ENCODE results near the gene PRPH.
A peak's percentile ranks its signal among the peaks of the same experiment; 100 is the strongest.

The PRPH gene

GRCh38 chr12:49322708-49323523, 28.0 kb downstream of the PRPH start, which contains the start of gene TROAP:
TSS of gene TROAP (plus strand) at chr12:49323255. CDS start at chr12:49323609, 354 bp downstream.
- peak; percentile 97 to 99 for DNase-seq
- intact Hi-C loops (cut with DNase I; ENCODE audit: low total_unique reads): no loop called here
- Histone ChIP-seq H3K27ac (peak within 1 kb of the TSS in 1 of 2 donors; percentile 63), H3K4me1 (peaks cover 0 to 15% (median 10%) of the 10 kb centered on the region in 4 donors), H3K27me3 (no peaks in the 10 kb centered on the region), H3K9me3 (no peaks in the 10 kb centered on the region), H3K4me3 (peak within 1 kb of the TSS; percentile 63 to 66), H3K36me3 (no peaks in the 10 kb centered on the region)
- TF ChIP-seq, protein P1, sequence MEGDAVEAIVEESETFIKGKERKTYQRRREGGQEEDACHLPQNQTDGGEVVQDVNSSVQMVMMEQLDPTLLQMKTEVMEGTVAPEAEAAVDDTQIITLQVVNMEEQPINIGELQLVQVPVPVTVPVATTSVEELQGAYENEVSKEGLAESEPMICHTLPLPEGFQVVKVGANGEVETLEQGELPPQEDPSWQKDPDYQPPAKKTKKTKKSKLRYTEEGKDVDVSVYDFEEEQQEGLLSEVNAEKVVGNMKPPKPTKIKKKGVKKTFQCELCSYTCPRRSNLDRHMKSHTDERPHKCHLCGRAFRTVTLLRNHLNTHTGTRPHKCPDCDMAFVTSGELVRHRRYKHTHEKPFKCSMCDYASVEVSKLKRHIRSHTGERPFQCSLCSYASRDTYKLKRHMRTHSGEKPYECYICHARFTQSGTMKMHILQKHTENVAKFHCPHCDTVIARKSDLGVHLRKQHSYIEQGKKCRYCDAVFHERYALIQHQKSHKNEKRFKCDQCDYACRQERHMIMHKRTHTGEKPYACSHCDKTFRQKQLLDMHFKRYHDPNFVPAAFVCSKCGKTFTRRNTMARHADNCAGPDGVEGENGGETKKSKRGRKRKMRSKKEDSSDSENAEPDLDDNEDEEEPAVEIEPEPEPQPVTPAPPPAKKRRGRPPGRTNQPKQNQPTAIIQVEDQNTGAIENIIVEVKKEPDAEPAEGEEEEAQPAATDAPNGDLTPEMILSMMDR (IDR thresholded peaks at IDR 0.05): peak in 1 of 2 experiments; percentile 16

GRCh38 chr12:49323524-49324097, 28.7 kb downstream of the PRPH start:
- no peak for DNase-seq

GRCh38 chr12:49325606-49326005, 30.7 kb downstream of the PRPH start:
- no peak for DNase-seq
- Histone ChIP-seq H3K9me3 (no peaks in the 10 kb centered on the region), H3K4me3 (no peak overlapping the region), H3K36me3 (no peaks in the 10 kb centered on the region), H3K27ac (no peak overlapping the region), H3K4me1 (peaks cover 0 to 15% (median 10%) of the 10 kb centered on the region in 4 donors), H3K27me3 (peaks cover 0 to 6% of the 10 kb centered on the region in 2 donors)
- intact Hi-C loops (cut with DNase I; ENCODE audit: low total_unique reads): no loop called here
- TF ChIP-seq, protein P1 (IDR thresholded peaks at IDR 0.05): no peak

More at GRCh38 chr12:49323524-49324097, 28.7 kb downstream of the PRPH start:
- no peaks in the 10 kb centered on the region for H3K9me3 ChIP-seq
- TF ChIP-seq, protein P1 (IDR thresholded peaks at IDR 0.05): no peak
- H3K4me3 ChIP-seq: peak overlapping the region; percentile 63 to 66
- no peaks in the 10 kb centered on the region for H3K36me3 ChIP-seq
- intact Hi-C loops (cut with DNase I; ENCODE audit: low total_unique reads): no loop called here
- H3K27ac ChIP-seq: no peak overlapping the region
- H3K27me3 ChIP-seq: no peaks in the 10 kb centered on the region
- peaks cover 0 to 15% (median 10%) of the 10 kb centered on the region in 4 donors for H3K4me1 ChIP-seq

DNA sequence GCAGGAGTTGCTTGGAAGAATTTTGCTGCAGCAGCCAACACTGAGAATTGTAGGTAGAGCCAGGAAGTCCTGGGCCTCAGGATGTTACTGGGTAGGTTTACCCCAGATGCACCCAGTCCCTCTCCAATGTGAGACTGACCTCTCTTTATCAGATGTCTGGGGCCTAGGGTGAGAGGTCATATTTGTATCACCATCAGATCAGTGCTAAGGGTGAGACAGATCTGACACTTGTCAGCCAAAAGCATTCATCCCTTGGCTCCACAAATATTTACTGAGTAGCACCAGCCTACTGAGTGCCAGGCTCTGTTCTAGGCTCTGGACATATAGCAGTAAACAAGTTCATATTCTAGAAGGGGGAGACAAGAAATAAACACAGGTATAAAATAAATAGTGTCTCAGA, 32.4 kb downstream of the PRPH start:
- Histone ChIP-seq H3K9me3 (no peaks in the 10 kb centered on the region), H3K36me3 (no peaks in the 10 kb centered on the region), H3K4me1 (peaks cover 0 to 21% (median 10%) of the 10 kb centered on the region in 4 donors), H3K27me3 (peaks cover 0 to 15% of the 10 kb centered on the region in 2 donors), H3K27ac (no peak overlapping the region), H3K4me3 (no peak overlapping the region)
- intact Hi-C loops (cut with DNase I; ENCODE audit: low total_unique reads): no loop called here
- TF ChIP-seq, protein P1 (IDR thresholded peaks at IDR 0.05): no peak
- DNase-seq: no peak

GRCh38 chr12:49327887-49328286, 32.9 kb downstream of the PRPH start:
- Histone ChIP-seq H3K27me3 (peaks cover 0 to 20% of the 10 kb centered on the region in 2 donors), H3K4me1 (peaks cover 0 to 21% (median 10%) of the 10 kb centered on the region in 4 donors), H3K36me3 (no peaks in the 10 kb centered on the region), H3K4me3 (no peak overlapping the region), H3K9me3 (no peaks in the 10 kb centered on the region), H3K27ac (no peak overlapping the region)
- TF ChIP-seq, protein P1 (IDR thresholded peaks at IDR 0.05): no peak
- no peak for DNase-seq
- intact Hi-C loops (cut with DNase I; ENCODE audit: low total_unique reads): no loop called here
